Endothelial cell (in vitro differentiated cells): ENCODE results near the gene DCBLD1. TPM values are rescaled to one million over a fixed set of nuclear protein-coding genes. Genes with fewer than 3 reads are reported as not detected.

Experiments used
- DNase-seq: peaks from one replicate; pipeline ENCODE4 v3.0.0; 2021; ENCODE audit warnings: low spot score
- H3K27ac Mint-ChIP-seq: one replicate; pipeline ENCODE4 v1.8.0; 2021; ENCODE audit warnings: mixed read lengths, inconsistent platforms; ENCODE audit not compliant: unreplicated experiment
- H3K27me3 Mint-ChIP-seq: one replicate; pipeline ENCODE4 v1.8.0; 2021; ENCODE audit warnings: mild to moderate bottlenecking, moderate library complexity, mixed read lengths, inconsistent platforms; ENCODE audit not compliant: unreplicated experiment
- H3K36me3 Mint-ChIP-seq: one replicate; pipeline ENCODE4 v1.8.0; 2021; ENCODE audit warnings: mild to moderate bottlenecking, low read depth, mixed read lengths, inconsistent platforms; ENCODE audit not compliant: unreplicated experiment
- H3K4me1 Mint-ChIP-seq: one replicate; pipeline ENCODE4 v1.8.0; 2021; ENCODE audit warnings: mild to moderate bottlenecking, mixed read lengths, inconsistent platforms; ENCODE audit not compliant: unreplicated experiment
- H3K4me3 Mint-ChIP-seq: one replicate; pipeline ENCODE4 v1.8.0; 2021; ENCODE audit warnings: mild to moderate bottlenecking, mixed read lengths, inconsistent platforms; ENCODE audit not compliant: unreplicated experiment
- H3K9me3 Mint-ChIP-seq: one replicate; pipeline ENCODE4 v1.8.0; 2021; ENCODE audit warnings: mixed read lengths, inconsistent platforms; ENCODE audit not compliant: unreplicated experiment
- CTCF ChIP-seq: fragments of 200-600 bp; sonication (generic); IDR thresholded peaks from one replicate; pipeline ENCODE4 v1.5.0; 2021; ENCODE audit warnings: antibody characterized with exemption; ENCODE audit not compliant: unreplicated experiment
- total RNA-seq: library from RNA; stranded (reverse); fragmentation: NEBNext Ultra II Directional; extraction: Animal tissue kit (Norgen Biotek cat#: 25700); gene quantifications from one replicate; pipeline ENCODE4 v1.2.1, GENCODE V29; 2021; ENCODE audit not compliant: unreplicated experiment

The DCBLD1 gene
- total RNA-seq, 1 donor from 2014 or later, result 203 TPM

DNA sequence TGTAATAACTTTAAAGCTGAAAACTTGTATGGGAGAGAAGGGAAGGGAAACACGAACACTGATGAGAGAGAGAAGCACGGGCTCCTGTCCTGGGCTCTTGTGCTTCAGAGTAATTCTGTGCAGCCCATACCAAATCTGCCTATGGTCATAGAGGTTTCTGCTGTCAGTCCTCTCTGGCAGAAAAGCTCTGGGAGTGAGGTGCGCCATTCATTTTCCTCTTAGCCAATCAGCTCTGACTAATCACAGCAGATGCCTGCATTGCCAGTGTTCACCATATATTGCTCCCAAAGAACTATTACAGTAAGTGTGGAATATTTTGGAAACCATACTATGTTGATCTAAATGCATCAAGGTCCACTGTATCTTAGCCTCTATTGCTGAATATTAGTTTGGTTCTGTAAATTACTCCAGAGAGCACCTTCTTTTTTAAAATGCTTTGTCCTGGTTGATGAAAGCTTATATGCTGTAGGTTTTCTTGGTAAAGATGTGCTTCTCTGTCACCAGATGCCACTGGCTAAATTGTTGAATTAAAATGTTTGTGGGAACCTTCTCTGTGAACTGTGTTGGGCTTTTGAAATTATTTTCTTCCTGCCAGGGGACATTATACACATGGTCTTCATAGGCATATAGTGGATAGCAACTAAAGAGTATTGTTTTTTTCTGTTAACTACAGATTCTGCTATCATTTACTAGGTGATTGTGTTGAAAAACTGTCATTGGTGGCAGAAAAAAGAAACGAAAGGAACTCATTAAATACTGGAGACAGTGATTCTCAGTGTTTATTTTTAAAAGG is 38.3 kb downstream of the DCBLD1 start:
- no peaks in the 10 kb centered on the region for H3K9me3 Mint-ChIP-seq
- no peak for TF ChIP-seq CTCF
- peaks cover 46% of the 10 kb centered on the region for H3K36me3 Mint-ChIP-seq
- peaks cover 10% of the 10 kb centered on the region for H3K4me1 Mint-ChIP-seq
- no peak overlapping the region for H3K4me3 Mint-ChIP-seq
- no peak for DNase-seq
- no peaks in the 10 kb centered on the region for H3K27me3 Mint-ChIP-seq
- H3K27ac Mint-ChIP-seq, result no peak overlapping the region

DNA sequence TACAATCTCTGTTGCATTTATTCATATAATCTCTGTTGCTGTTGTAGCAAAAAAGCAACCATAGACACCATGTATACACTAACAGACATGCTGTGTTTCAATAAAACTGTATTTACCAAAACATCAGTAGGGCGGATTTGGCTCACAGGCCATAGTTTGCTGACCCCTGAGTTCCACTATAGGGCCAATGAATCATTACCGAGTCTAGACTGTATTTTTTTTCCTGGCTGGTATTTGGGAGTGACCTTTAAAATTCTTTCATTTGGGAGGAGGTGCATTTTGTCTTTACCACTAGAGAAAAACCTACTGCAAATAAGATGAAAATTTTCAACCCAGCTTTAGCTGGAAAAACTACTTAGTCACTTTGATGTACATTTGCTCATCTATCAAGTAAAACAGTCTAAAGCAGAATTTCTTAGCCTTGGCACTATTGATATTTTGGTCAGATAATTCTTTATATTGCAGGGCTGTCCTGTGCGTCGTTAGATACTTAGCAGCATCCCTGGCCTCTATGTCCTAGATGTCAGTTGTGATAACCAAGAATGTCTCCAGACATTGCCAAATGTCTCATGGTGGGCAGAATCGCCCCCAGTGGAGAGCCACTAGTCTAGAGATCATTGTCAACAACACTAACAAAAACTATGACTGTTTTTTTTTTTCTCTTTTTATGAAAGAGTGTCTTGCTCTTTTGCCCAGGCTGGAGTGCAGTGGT is 39.5 kb downstream of the DCBLD1 start:
- Mint-ChIP-seq H3K4me1 (peaks cover 9% of the 10 kb centered on the region), H3K36me3 (peaks cover 42% of the 10 kb centered on the region), H3K27me3 (peaks cover 3% of the 10 kb centered on the region), H3K27ac (no peak overlapping the region), H3K4me3 (no peak overlapping the region), H3K9me3 (no peaks in the 10 kb centered on the region)
- no peak for DNase-seq
- TF ChIP-seq CTCF, result no peak

DNA sequence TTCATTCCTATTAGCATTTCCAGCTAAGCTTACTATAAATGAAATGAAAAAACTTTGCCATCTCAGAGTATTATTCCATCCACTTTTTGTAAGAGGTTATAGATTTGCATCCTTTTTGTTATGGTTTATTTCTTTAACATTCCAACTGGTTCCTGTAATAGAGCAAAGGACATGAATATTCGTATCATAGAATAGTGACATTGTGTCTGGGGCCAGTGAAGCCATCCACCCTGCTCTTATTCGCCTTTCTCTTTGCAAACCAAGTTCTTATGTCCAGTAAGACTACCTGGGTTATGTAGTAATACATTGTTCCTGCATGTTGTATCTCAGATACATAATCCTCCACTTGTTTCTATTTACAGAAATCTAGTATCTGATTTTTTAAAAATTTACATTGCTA is 43.1 kb downstream of the DCBLD1 start:
- no peak for TF ChIP-seq CTCF
- no peak overlapping the region for H3K27ac Mint-ChIP-seq
- no peak for DNase-seq
- no peak overlapping the region for H3K4me3 Mint-ChIP-seq
- peaks cover 25% of the 10 kb centered on the region for H3K36me3 Mint-ChIP-seq
- peaks cover 13% of the 10 kb centered on the region for H3K4me1 Mint-ChIP-seq
- peaks cover 4% of the 10 kb centered on the region for H3K27me3 Mint-ChIP-seq
- H3K9me3 Mint-ChIP-seq, result no peaks in the 10 kb centered on the region

DNA sequence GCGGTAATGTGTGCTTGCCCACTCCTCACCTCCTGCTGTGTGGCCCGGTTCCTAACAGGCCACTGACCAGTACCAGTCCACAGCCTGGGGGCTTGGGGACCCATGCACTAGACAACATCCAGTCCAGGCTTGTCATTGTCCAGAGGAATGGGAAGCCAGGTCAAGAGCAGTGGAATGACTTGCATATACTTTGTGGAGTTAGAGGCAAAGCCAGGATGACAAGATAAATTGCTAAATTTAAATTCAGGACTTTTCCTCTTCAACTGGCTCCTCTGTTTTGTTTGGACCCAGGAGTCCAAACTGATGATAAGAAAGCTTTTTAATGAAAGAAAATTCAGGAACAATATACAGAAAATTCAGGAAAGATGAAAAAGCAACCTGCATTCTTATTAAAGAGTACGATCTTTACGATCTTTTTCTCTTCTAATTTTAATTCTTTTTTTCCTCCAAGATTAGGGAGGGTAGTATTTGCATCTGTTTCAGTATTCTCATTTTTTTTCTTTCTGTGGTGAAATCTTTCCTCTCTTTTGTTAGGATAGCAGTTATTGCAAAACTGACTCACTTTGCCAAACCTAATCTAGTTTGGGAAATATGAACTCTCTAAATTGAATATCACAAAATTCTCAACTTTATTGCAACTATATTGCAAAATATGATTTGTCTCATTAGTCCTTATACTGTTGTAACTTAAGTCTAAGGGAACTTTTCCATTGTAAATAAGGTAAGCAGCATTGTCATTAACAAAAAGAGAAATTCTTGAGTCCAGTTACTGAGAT is 48.2 kb downstream of the DCBLD1 start:
- DNase-seq, result no peak
- Mint-ChIP-seq H3K27me3 (peaks cover 8% of the 10 kb centered on the region), H3K4me1 (peaks cover 35% of the 10 kb centered on the region), H3K9me3 (no peaks in the 10 kb centered on the region), H3K27ac (no peak overlapping the region), H3K36me3 (peaks cover 38% of the 10 kb centered on the region), H3K4me3 (no peak overlapping the region)
- TF ChIP-seq CTCF, result no peak
